Activated B cell treated with CpG ODN at 0.5 μM for 24 hours (primary cell): Measurements from ENCODE around the gene MUC4. TPM values are rescaled to one million over a fixed set of nuclear protein-coding genes. Genes with fewer than 3 reads are reported as not detected.

Experiments
- ATAC-seq: fragments of 200-7000 bp; cut with Tn5 transposase; one replicate; pipeline ENCODE4 v1.10.0; 2021; ENCODE audit warnings: low read depth, mild to moderate bottlenecking, moderate library complexity
- CTCF ChIA-PET: fragments of 350-600 bp; sonication (Branson Sonifier 250); formaldehyde crosslinking; loops from one replicate; lab custom pipeline; 2021; ENCODE audit warnings: antibody characterized with exemption; lab: Charles Lee
- POLR2A ChIA-PET: fragments of 350-600 bp; sonication (Branson Sonifier 250); formaldehyde crosslinking; loops from one replicate; lab custom pipeline; 2021; ENCODE audit warnings: antibody characterized with exemption; lab: Charles Lee
- DNase-seq: peaks from one replicate; pipeline ENCODE4 v3.0.0; 2022
- H3K27ac Mint-ChIP-seq: one replicate; pipeline ENCODE4 v1.8.0; 2020; ENCODE audit warnings: mixed read lengths
- H3K27me3 Mint-ChIP-seq: one replicate; pipeline ENCODE4 v1.8.0; 2021; ENCODE audit warnings: mixed read lengths
- H3K36me3 Mint-ChIP-seq: one replicate; pipeline ENCODE4 v1.8.0; 2021; ENCODE audit warnings: low read depth, mixed read lengths
- H3K4me1 Mint-ChIP-seq: one replicate; pipeline ENCODE4 v1.8.0; 2021; ENCODE audit warnings: mixed read lengths
- H3K4me3 Mint-ChIP-seq: one replicate; pipeline ENCODE4 v1.8.0; 2020; ENCODE audit warnings: mild to moderate bottlenecking, mixed read lengths
- H3K9me3 Mint-ChIP-seq: one replicate; pipeline ENCODE4 v1.8.0; 2020; ENCODE audit warnings: mixed read lengths
- CTCF ChIP-seq: fragments of 200-600 bp; IDR thresholded peaks from one replicate; pipeline ENCODE4 v1.8.0; 2022; ENCODE audit warnings: antibody characterized with exemption, mild to moderate bottlenecking
- intact Hi-C: fragments of 100-400 bp; cut with micrococcal nuclease; formaldehyde crosslinking; loops from one replicate; pipeline ENCODE4 v1.15.1; 2024
- total RNA-seq: library from RNA; stranded (reverse); gene quantifications from 2 replicates; pipeline ENCODE4 v1.2.3, GENCODE V29; 2022

The MUC4 gene
- total RNA-seq, 1 donor from 2014 or later = 0.09 TPM

GRCh38 chr3:195856410-195857084, 44.8 kb upstream of the MUC4 start:
- intact Hi-C loops = loop anchor here (10.0 kb wide), 2 partner anchors 138 to 232 kb away; no protein-coding TSS in a partner anchor
- no peak overlapping the region for H3K27ac Mint-ChIP-seq

GRCh38 chr3:195855471-195856409, 44.0 kb upstream of the MUC4 start:
- Mint-ChIP-seq H3K27me3 (peaks cover 11% of the 10 kb centered on the region), H3K36me3 (no peaks in the 10 kb centered on the region), H3K4me3 (no peak overlapping the region), H3K4me1 (peaks cover 12% of the 10 kb centered on the region), H3K27ac (no peak overlapping the region), H3K9me3 (no peaks in the 10 kb centered on the region)
- TF ChIP-seq CTCF = no peak
- intact Hi-C loops = loop anchor here (10.0 kb wide), 2 partner anchors 139 to 231 kb away; no protein-coding TSS in a partner anchor
- POLR2A ChIA-PET = no interaction called here
- DNase-seq = no peak
- CTCF ChIA-PET = interaction anchor here (0.8 to 5.8 kb wide), 3 partner anchors 16 to 285 kb away, joined by 3 to 70 read pairs (median 3); no protein-coding TSS in a partner anchor
- ATAC-seq = no peak

More at GRCh38 chr3:195856410-195857084, 44.8 kb upstream of the MUC4 start:
- Mint-ChIP-seq H3K27me3 (peaks cover 7% of the 10 kb centered on the region), H3K4me1 (peaks cover 4% of the 10 kb centered on the region), H3K36me3 (no peaks in the 10 kb centered on the region), H3K9me3 (no peaks in the 10 kb centered on the region), H3K4me3 (no peak overlapping the region)
- POLR2A ChIA-PET = no interaction called here
- ATAC-seq (no peak), DNase-seq (no peak)
- TF ChIP-seq CTCF = no peak
- CTCF ChIA-PET = interaction anchor here (0.8 to 5.8 kb wide), 2 partner anchors 58 to 286 kb away, joined by 3 to 70 read pairs; no protein-coding TSS in a partner anchor

GRCh38 chr3:195854628-195855294, 43.0 kb upstream of the MUC4 start:
- ATAC-seq (no peak), DNase-seq (no peak)
- Mint-ChIP-seq H3K9me3 (no peaks in the 10 kb centered on the region), H3K27ac (no peak overlapping the region), H3K4me1 (peaks cover 13% of the 10 kb centered on the region), H3K36me3 (no peaks in the 10 kb centered on the region), H3K27me3 (peaks cover 11% of the 10 kb centered on the region), H3K4me3 (no peak overlapping the region)
- CTCF ChIA-PET = interaction anchor here (0.9 to 5.8 kb wide), 3 partner anchors 16 to 89 kb away, joined by 3 to 70 read pairs (median 3); no protein-coding TSS in a partner anchor
- TF ChIP-seq CTCF = no peak
- POLR2A ChIA-PET = interaction anchor here (0.7 kb wide), 1 partner anchor 11 kb away, joined by 4 read pairs; no protein-coding TSS in a partner anchor
- intact Hi-C loops = loop anchor here (10.0 kb wide), 2 partner anchors 140 to 230 kb away; no protein-coding TSS in a partner anchor

- no peak for DNase-seq
- no peaks in the 10 kb centered on the region for H3K36me3 Mint-ChIP-seq
- intact Hi-C loops = loop anchor here (10.0 kb wide), 2 partner anchors 141 to 229 kb away; no protein-coding TSS in a partner anchor
- H3K27ac Mint-ChIP-seq = no peak overlapping the region
- no peak overlapping the region for H3K4me3 Mint-ChIP-seq
- no peak for ATAC-seq
- H3K4me1 Mint-ChIP-seq = peaks cover 10% of the 10 kb centered on the region
- ChIA-PET POLR2A (no interaction called here), CTCF (interaction anchor here (0.9 kb wide), 1 partner anchor 90 kb away, joined by 3 read pairs; no protein-coding TSS in a partner anchor)
- no peak for TF ChIP-seq CTCF
- no peaks in the 10 kb centered on the region for H3K9me3 Mint-ChIP-seq
- peaks cover 11% of the 10 kb centered on the region for H3K27me3 Mint-ChIP-seq
Measured at GRCh38 chr3:195853996-195854395, 42.3 kb upstream of the MUC4 start.
